ENCODE results near the gene CDH4. TPM values are rescaled to one million over a fixed set of nuclear protein-coding genes. Genes with fewer than 3 reads are reported as not detected.

The CDH4 gene
- total RNA-seq, 4 donors from 2014 or later, result not detected

GRCh38 chr20:61310954-61311353, 58.9 kb downstream of the CDH4 start:
- intact Hi-C loops (cut with DNase I; ENCODE audit: low total_unique reads), result no loop called here
- TF ChIP-seq, protein P1, sequence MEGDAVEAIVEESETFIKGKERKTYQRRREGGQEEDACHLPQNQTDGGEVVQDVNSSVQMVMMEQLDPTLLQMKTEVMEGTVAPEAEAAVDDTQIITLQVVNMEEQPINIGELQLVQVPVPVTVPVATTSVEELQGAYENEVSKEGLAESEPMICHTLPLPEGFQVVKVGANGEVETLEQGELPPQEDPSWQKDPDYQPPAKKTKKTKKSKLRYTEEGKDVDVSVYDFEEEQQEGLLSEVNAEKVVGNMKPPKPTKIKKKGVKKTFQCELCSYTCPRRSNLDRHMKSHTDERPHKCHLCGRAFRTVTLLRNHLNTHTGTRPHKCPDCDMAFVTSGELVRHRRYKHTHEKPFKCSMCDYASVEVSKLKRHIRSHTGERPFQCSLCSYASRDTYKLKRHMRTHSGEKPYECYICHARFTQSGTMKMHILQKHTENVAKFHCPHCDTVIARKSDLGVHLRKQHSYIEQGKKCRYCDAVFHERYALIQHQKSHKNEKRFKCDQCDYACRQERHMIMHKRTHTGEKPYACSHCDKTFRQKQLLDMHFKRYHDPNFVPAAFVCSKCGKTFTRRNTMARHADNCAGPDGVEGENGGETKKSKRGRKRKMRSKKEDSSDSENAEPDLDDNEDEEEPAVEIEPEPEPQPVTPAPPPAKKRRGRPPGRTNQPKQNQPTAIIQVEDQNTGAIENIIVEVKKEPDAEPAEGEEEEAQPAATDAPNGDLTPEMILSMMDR (IDR thresholded peaks at IDR 0.05), result no peak
- TF ChIP-seq POLR2A (IDR thresholded peaks at IDR 0.05) (no peak), POLR2AphosphoS5 (IDR thresholded peaks at IDR 0.05) (no peak), EP300 (IDR thresholded peaks at IDR 0.05; ENCODE audit: low read depth) (no peak)
- DNase-seq, result no peak
- in situ Hi-C loops (cut with MboI; ENCODE audit: low pct_ligation_motif_present in 1 of 4, low pct_unique_long_range_greater_than_20kb in 1 of 4, low sequenced_read_pairs in 3 of 4), result no loop called here
- Histone ChIP-seq H3K27ac (no peak overlapping the region), H3K4me3 (no peak overlapping the region), H3K36me3 (no peaks in the 10 kb centered on the region), H3K9me3 (no peaks in the 10 kb centered on the region), H3K4me1 (no peaks in the 10 kb centered on the region), H3K27me3 (no peaks in the 10 kb centered on the region)
- 47% methylated on average over 7 of the region's 7 CpGs; no CpG with 5 or more reads in 1 of the 2 donors for WGBS, 2 donors (ENCODE audit: low coverage in 1 of 2)

DNA sequence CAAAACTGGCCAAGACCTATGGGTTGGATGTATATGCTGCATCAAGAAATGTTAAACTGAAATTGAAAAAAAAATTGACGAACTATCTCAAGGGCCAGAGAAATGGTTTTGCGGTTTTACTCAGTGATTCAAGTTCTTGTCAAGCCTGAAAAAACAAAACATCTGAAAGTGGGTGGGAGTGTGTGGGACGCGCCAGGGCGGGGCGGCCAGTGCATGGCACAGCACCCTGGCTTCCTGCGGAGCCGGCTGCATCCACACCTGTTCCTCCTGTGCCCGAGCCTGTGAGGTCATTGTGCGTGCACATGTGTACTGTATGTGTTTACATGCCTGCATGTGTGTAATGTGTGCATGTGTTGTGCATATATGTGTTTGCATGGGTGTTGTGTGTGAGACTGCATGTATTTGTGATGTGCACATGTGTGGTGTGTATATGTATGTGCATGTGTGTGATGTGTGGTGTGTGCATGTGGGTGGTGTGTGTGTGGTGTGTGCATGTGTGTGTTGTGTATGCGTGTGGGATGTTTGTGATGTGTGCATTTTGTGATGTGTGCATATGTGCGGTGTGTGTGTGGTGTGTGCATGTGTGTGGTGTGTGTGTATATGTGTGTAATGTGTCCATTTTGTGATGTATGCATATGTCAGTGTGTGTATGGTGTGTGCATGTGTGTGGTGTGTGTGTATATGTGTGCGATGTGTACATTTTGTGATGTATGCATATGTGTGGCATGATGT, 59.8 kb downstream of the CDH4 start:
- no peaks in the 10 kb centered on the region for H3K36me3 ChIP-seq
- H3K4me3 ChIP-seq, result no peak overlapping the region
- no peaks in the 10 kb centered on the region for H3K4me1 ChIP-seq
- 72 to 76% methylated on average over 12 to 13 of the region's 13 CpGs for WGBS, 2 donors (ENCODE audit: low coverage in 1 of 2)
- in situ Hi-C loops (cut with MboI; ENCODE audit: low pct_ligation_motif_present in 1 of 4, low pct_unique_long_range_greater_than_20kb in 1 of 4, low sequenced_read_pairs in 3 of 4), result no loop called here
- intact Hi-C loops (cut with DNase I; ENCODE audit: low total_unique reads), result no loop called here
- H3K27ac ChIP-seq, result no peak overlapping the region
- no peaks in the 10 kb centered on the region for H3K27me3 ChIP-seq
- H3K9me3 ChIP-seq, result no peaks in the 10 kb centered on the region
- DNase-seq, result no peak
- TF ChIP-seq POLR2AphosphoS5 (IDR thresholded peaks at IDR 0.05) (no peak), POLR2A (IDR thresholded peaks at IDR 0.05) (no peak), EP300 (IDR thresholded peaks at IDR 0.05; ENCODE audit: low read depth) (no peak)
- TF ChIP-seq, protein P1 (IDR thresholded peaks at IDR 0.05), result no peak

DNA sequence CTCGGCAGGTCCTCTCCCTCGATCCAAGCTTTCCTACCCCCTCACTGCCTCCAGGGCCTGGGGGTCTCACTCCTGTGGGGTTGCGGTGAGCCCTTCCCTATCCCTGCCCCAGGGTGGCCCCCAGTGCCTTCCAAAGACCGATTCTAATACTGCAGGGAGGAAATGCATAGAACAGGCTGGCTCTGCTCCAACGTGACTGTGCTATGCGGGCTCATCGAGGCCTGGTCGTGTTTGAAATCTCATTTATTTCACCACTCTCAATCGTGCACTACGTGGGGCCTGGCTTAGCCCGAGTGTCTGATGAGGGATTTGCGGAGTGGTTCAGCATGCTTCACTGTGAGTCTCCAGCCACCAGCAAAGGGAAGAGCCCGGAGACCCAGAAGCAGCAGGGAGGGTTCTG, 60.9 kb downstream of the CDH4 start:
- intact Hi-C loops (cut with DNase I; ENCODE audit: low total_unique reads) (no loop called here), in situ Hi-C loops (cut with MboI; ENCODE audit: low pct_ligation_motif_present in 1 of 4, low pct_unique_long_range_greater_than_20kb in 1 of 4, low sequenced_read_pairs in 3 of 4) (no loop called here)
- no peak for TF ChIP-seq EP300 (IDR thresholded peaks at IDR 0.05; ENCODE audit: low read depth)
- TF ChIP-seq, protein P1 (IDR thresholded peaks at IDR 0.05), result no peak
- no peak for TF ChIP-seq POLR2AphosphoS5 (IDR thresholded peaks at IDR 0.05)
- TF ChIP-seq POLR2A (IDR thresholded peaks at IDR 0.05), result no peak
- Histone ChIP-seq H3K4me1 (no peaks in the 10 kb centered on the region), H3K27me3 (no peaks in the 10 kb centered on the region), H3K36me3 (no peaks in the 10 kb centered on the region), H3K4me3 (no peak overlapping the region), H3K9me3 (no peaks in the 10 kb centered on the region), H3K27ac (no peak overlapping the region)
- WGBS, 2 donors (ENCODE audit: low coverage in 1 of 2), result 69% methylated on average over 11 of the region's 13 CpGs; no CpG with 5 or more reads in 1 of the 2 donors
- no peak for DNase-seq

DNA sequence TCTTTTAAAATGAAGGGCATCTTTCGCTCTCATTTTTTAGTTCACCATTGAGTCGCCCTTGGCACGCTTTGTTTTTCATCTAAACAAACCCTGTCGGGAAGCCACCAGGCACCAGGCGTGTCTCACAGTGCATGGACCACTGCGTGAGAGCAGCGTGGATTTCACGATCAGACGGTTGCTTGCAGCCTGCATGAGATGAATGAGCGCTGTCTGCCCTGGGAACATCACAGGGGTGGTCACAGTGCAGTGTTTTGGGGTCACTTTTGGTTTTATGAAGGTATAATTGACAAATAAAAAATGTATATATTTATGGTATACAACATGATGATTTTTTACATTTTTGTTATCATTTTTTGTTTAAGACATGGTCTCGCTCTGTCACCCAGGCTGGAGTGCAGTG, 61.3 kb downstream of the CDH4 start:
- no peak for DNase-seq
- no peak overlapping the region for H3K4me3 ChIP-seq
- intact Hi-C loops (cut with DNase I; ENCODE audit: low total_unique reads) (no loop called here), in situ Hi-C loops (cut with MboI; ENCODE audit: low pct_ligation_motif_present in 1 of 4, low pct_unique_long_range_greater_than_20kb in 1 of 4, low sequenced_read_pairs in 3 of 4) (no loop called here)
- no peaks in the 10 kb centered on the region for H3K4me1 ChIP-seq
- H3K36me3 ChIP-seq, result no peaks in the 10 kb centered on the region
- 83 to 87% methylated on average over 3 to 11 of the region's 11 CpGs for WGBS, 2 donors (ENCODE audit: low coverage in 1 of 2)
- no peak overlapping the region for H3K27ac ChIP-seq
- TF ChIP-seq POLR2A (IDR thresholded peaks at IDR 0.05) (no peak), POLR2AphosphoS5 (IDR thresholded peaks at IDR 0.05) (no peak), EP300 (IDR thresholded peaks at IDR 0.05; ENCODE audit: low read depth) (no peak)
- TF ChIP-seq, protein P1 (IDR thresholded peaks at IDR 0.05), result no peak
- H3K27me3 ChIP-seq, result no peaks in the 10 kb centered on the region
- H3K9me3 ChIP-seq, result no peaks in the 10 kb centered on the region
